Colonic mucosa (tissue), 4 donors: Measurements from ENCODE around the gene CDT1. TPM values are rescaled to one million over a fixed set of nuclear protein-coding genes. Genes with fewer than 3 reads are reported as not detected.

Experiments
- DNase-seq: peaks from one replicate; pipeline ENCODE4 v3.0.0-alpha.2; 2020
- H3K27ac ChIP-seq: fragments of 200-600 bp; one replicate; pipeline ENCODE4 v1.8.0; 2021
- H3K27me3 ChIP-seq: fragments of 200-600 bp; one replicate; pipeline ENCODE4 v1.8.0; 2021
- H3K36me3 ChIP-seq: fragments of 200-600 bp; one replicate; pipeline ENCODE4 v1.8.0; 2021
- H3K4me1 ChIP-seq: fragments of 200-600 bp; one replicate; pipeline ENCODE4 v1.8.0; 2021; ENCODE audit warnings: mild to moderate bottlenecking
- H3K4me3 ChIP-seq: fragments of 200-600 bp; one replicate; pipeline ENCODE4 v1.8.0; 2021
- H3K9ac ChIP-seq, 2 donors: one replicate each; pipeline ENCODE4 v1.7.0; 2013; ENCODE audit warnings: control low read depth in 2 of 2, low read depth in 2 of 2, low read length in 2 of 2
- H3K9me3 ChIP-seq: fragments of 200-600 bp; one replicate; pipeline ENCODE4 v1.8.0; 2021
- intact Hi-C: fragments of 100-400 bp; cut with DNase I; formaldehyde crosslinking; loops from one replicate; pipeline ENCODE4 v1.14.1; 2022
- total RNA-seq, 2 donors: library from RNA; stranded (reverse); fragmentation: NEBNext Ultra II Directional in 1 of 2; extraction: Animal tissue kit (Norgen Biotek cat#: 25700) in 1 of 2; gene quantifications; one replicate each; pipeline ENCODE4 v1.2.1, GENCODE V29; 2021
- TF ChIP-seq, protein P1 (sequence below): fragments of 200-600 bp; IDR thresholded peaks from one replicate; pipeline ENCODE4 v1.8.0; 2022; ENCODE audit warnings: antibody characterized with exemption, mild to moderate bottlenecking
- donor health status: healthy.
- donor health status: DM: no; HTN: no; CAD: no.
- donor health status: DM: no; HTN: no; CAD: no.

CDT1 gene
- total RNA-seq, 2 donors from 2014 or later, result 14.9 to 71.7 TPM

DNA sequence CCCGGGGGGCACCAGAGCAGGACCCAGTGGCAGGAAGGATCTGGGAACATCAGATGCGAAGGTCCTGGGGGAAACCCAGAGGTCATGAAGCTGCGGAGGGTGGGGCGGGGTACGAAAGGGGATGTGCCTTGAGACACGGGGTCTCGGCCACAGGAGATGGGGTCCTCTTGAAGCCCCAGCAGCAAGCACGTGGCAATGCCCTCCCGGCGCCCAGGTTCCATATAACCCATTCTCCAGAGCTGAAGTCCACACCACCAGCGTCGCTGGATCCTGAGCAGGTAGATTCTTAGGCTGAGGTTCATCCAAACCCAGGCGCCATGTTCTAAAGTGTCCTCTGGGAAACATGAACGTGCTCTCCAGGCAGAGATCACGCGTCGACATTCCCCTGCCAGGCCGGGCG, 39.5 kb upstream of the CDT1 start:
- no peak overlapping the region for H3K27ac ChIP-seq
- no peaks in the 10 kb centered on the region for H3K36me3 ChIP-seq
- intact Hi-C loops, result no loop called here
- peak overlapping the region in 1 of 2 donors; percentile 21 for H3K9ac ChIP-seq
- no peaks in the 10 kb centered on the region for H3K27me3 ChIP-seq
- TF ChIP-seq, protein P1, sequence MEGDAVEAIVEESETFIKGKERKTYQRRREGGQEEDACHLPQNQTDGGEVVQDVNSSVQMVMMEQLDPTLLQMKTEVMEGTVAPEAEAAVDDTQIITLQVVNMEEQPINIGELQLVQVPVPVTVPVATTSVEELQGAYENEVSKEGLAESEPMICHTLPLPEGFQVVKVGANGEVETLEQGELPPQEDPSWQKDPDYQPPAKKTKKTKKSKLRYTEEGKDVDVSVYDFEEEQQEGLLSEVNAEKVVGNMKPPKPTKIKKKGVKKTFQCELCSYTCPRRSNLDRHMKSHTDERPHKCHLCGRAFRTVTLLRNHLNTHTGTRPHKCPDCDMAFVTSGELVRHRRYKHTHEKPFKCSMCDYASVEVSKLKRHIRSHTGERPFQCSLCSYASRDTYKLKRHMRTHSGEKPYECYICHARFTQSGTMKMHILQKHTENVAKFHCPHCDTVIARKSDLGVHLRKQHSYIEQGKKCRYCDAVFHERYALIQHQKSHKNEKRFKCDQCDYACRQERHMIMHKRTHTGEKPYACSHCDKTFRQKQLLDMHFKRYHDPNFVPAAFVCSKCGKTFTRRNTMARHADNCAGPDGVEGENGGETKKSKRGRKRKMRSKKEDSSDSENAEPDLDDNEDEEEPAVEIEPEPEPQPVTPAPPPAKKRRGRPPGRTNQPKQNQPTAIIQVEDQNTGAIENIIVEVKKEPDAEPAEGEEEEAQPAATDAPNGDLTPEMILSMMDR, result no peak
- peaks cover 52% of the 10 kb centered on the region for H3K4me1 ChIP-seq
- H3K4me3 ChIP-seq, result no peak overlapping the region
- DNase-seq, result no peak
- no peaks in the 10 kb centered on the region for H3K9me3 ChIP-seq

DNA sequence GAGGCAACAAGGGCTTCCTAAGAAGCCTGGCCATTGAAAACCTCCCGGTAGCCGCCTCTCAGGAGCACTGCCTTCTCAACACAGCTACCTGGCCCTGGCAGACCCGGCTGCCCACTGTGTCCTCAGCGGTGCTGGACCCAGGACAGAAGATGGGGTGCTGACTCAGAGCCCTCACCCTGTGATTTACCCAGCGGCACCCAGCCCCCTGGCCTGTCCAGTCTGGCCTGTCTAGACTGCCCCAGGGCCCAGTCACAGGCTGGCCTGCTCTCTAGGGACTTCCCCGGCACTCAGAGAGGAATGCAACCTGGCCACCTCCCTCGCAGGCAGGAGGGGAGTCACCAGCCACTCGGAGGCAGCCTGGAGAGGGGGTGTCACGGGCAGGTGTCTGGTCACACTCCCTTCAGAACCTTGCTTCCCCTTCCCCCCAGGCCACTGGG, 38.7 kb upstream of the CDT1 start:
- Histone ChIP-seq H3K27me3 (no peaks in the 10 kb centered on the region), H3K27ac (no peak overlapping the region), H3K9ac (no peak overlapping the region), H3K4me3 (no peak overlapping the region), H3K4me1 (peaks cover 54% of the 10 kb centered on the region), H3K9me3 (no peaks in the 10 kb centered on the region), H3K36me3 (no peaks in the 10 kb centered on the region)
- TF ChIP-seq, protein P1, result no peak
- no peak for DNase-seq
- intact Hi-C loops, result no loop called here

DNA sequence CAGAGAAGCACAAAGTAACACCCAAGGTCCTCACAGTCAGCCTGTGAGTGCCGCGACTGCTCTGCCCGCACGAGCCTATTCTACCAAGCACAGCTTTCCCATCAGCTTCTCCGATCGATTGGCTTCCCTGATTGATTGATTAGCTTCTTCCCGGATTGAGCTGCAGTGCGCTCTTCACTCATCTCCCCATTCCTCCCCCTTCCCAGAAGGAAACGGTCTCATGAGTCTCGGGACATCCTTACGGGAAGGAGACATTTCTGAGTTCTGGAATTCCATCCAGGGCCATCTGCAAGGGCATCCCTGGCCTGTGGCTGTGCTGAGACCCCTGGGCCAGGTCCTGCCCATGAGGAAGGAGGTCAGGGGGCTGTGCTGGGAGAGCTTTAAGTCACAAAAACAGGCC, 36.6 kb upstream of the CDT1 start:
- H3K27ac ChIP-seq, result no peak overlapping the region
- intact Hi-C loops, result no loop called here
- DNase-seq, result no peak
- no peaks in the 10 kb centered on the region for H3K36me3 ChIP-seq
- no peak overlapping the region for H3K9ac ChIP-seq
- TF ChIP-seq, protein P1, result no peak
- peaks cover 44% of the 10 kb centered on the region for H3K4me1 ChIP-seq
- no peaks in the 10 kb centered on the region for H3K27me3 ChIP-seq
- H3K4me3 ChIP-seq, result no peak overlapping the region
- no peaks in the 10 kb centered on the region for H3K9me3 ChIP-seq

- no peaks in the 10 kb centered on the region for H3K36me3 ChIP-seq
- no peak overlapping the region for H3K9ac ChIP-seq
- intact Hi-C loops, result no loop called here
- DNase-seq, result no peak
- no peak overlapping the region for H3K4me3 ChIP-seq
- TF ChIP-seq, protein P1, result no peak
- H3K9me3 ChIP-seq, result no peaks in the 10 kb centered on the region
- peak overlapping the region; percentile 20 for H3K27ac ChIP-seq
- peaks cover 37% of the 10 kb centered on the region for H3K4me1 ChIP-seq
- H3K27me3 ChIP-seq, result no peaks in the 10 kb centered on the region
Observed at GRCh38 chr16:88767546-88768070, 36.0 kb upstream of the CDT1 start.

GRCh38 chr16:88768071-88768783, 35.4 kb upstream of the CDT1 start:
- Histone ChIP-seq H3K27ac (peak overlapping the region; percentile 20), H3K27me3 (no peaks in the 10 kb centered on the region), H3K36me3 (no peaks in the 10 kb centered on the region), H3K9ac (peak overlapping the region; percentile 24 to 34), H3K4me3 (no peak overlapping the region), H3K9me3 (no peaks in the 10 kb centered on the region), H3K4me1 (peaks cover 41% of the 10 kb centered on the region)
- intact Hi-C loops, result no loop called here
- TF ChIP-seq, protein P1, result no peak
- DNase-seq, result peak; percentile 55
